ENCODE data around the gene SLC35A4.

GRCh38 chr5:140561753-140562523 lies 2.7 kb upstream of the SLC35A4 start:
- TF ChIP-seq POLR2A (IDR thresholded peaks at IDR 0.05) (no peak), CTCF (IDR thresholded peaks at IDR 0.05) (no peak), POLR2AphosphoS5 (IDR thresholded peaks at IDR 0.05; ENCODE audit: insufficient read depth in 1 of 2, low read depth in 1 of 2) (no peak)
